ENCODE measurements around the gene PPFIA1.

Gene PPFIA1

GRCh38 chr11:70398834-70399680 lies 128.6 kb downstream of the PPFIA1 start:
- H3K4me3 ChIP-seq (ENCODE audit: low read depth, low read length): peak overlapping the region; percentile 69
- TF ChIP-seq CTCF (IDR thresholded peaks at IDR 0.05; ENCODE audit: borderline replicate concordance, insufficient read depth, low read depth, low read length): no peak

GRCh38 chr11:70399681-70400112 lies 129.2 kb downstream of the PPFIA1 start:
- no peak overlapping the region for H3K4me3 ChIP-seq (ENCODE audit: low read depth, low read length)
- TF ChIP-seq CTCF (IDR thresholded peaks at IDR 0.05; ENCODE audit: borderline replicate concordance, insufficient read depth, low read depth, low read length): no peak

GRCh38 chr11:70400643-70401042 lies 130.2 kb downstream of the PPFIA1 start:
- no peak for TF ChIP-seq CTCF (IDR thresholded peaks at IDR 0.05; ENCODE audit: borderline replicate concordance, insufficient read depth, low read depth, low read length)
- H3K4me3 ChIP-seq (ENCODE audit: low read depth, low read length): no peak overlapping the region

- no peak overlapping the region for H3K4me3 ChIP-seq (ENCODE audit: low read depth, low read length)
- TF ChIP-seq CTCF (IDR thresholded peaks at IDR 0.05; ENCODE audit: borderline replicate concordance, insufficient read depth, low read depth, low read length): no peak
Observed at GRCh38 chr11:70402016-70402415, 131.5 kb downstream of the PPFIA1 start.

GRCh38 chr11:70402685-70403084 lies 132.2 kb downstream of the PPFIA1 start:
- no peak overlapping the region for H3K4me3 ChIP-seq (ENCODE audit: low read depth, low read length)
- TF ChIP-seq CTCF (IDR thresholded peaks at IDR 0.05; ENCODE audit: borderline replicate concordance, insufficient read depth, low read depth, low read length): no peak

GRCh38 chr11:70404244-70404643 lies 133.8 kb downstream of the PPFIA1 start:
- H3K4me3 ChIP-seq (ENCODE audit: low read depth, low read length): no peak overlapping the region
- TF ChIP-seq CTCF (IDR thresholded peaks at IDR 0.05; ENCODE audit: borderline replicate concordance, insufficient read depth, low read depth, low read length): no peak
